ENCODE data around the gene DPYSL5.

DPYSL5 gene

DNA sequence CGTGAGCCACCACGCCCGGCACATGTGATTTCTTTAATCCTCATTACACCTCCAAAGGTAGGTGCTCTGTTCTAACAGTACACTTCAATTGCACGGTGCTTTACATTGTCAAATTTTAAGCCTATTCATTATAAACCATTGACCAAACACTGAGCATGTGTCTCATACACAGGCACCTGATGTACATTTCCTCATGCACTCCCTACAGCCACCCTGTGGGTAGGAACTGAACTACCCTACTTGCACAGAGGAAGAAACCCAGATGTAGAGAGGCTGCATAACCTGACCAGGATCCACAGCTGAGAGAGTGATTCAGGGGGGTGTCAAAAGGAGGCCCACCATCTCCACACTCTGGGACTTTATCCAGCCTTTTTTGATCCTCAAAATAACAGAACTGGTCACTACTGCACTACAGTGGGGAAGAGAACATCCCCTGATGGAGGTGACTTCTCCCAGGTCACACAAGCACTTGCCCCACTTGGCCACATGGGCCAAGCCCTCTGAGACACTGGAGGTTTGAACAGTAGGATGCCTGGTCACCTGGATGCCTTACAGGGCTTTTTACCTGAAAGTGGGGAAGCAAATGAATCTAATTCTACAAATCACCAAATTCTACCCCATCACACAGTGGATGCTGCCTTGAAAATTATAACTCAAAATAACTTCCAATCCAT lies 6.9 kb upstream of the DPYSL5 start:
- intact Hi-C loops (cut with DNase I): no loop called here
- DNase-seq: peak in 2 of 42 donors; percentile 13 to 27

DNA sequence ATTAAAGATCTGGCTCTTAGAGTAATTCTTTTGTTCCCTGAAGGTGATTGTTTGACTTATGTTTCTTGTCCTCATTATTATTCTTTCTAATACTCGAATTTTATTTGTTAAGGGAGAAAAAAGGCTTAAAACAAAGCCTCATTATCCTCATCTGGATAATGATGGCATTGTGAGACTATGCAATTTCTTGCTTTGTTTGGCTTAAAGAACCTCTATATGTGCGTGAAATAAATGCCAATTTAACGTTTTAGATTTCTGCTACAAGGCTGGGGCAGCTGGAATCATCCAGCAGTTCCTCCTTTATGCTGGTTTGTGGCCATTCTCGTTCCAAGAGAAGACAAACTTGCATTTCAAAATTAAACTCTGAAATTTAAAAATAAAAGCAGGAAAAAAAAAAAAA lies 4.9 kb upstream of the DPYSL5 start:
- intact Hi-C loops (cut with DNase I): no loop called here
- no peak for DNase-seq

DNA sequence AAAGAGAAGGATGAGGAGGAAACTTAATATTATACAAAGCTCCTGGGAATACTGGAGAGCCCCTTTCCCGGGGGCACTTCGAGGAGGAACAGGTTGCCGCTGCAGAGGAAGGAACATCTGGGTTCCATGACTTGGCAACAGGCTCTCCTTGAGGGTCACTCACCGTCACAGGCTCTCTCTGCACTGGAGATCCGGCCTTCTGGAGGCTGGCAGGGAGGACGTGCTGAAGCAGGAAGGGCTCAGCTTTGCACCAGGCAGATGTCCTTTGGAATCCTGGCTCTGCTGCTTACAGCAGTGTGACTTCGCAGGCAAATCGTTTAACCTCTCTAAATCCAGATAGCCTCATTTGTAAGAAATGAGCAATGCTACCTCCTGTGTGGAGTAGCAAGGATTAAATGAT lies 2.9 kb upstream of the DPYSL5 start:
- intact Hi-C loops (cut with DNase I): loop anchor here (5.0 kb wide), 1 partner anchor 77 kb away; no protein-coding TSS in a partner anchor
- DNase-seq: peak in 1 of 42 donors; percentile 0

DNA sequence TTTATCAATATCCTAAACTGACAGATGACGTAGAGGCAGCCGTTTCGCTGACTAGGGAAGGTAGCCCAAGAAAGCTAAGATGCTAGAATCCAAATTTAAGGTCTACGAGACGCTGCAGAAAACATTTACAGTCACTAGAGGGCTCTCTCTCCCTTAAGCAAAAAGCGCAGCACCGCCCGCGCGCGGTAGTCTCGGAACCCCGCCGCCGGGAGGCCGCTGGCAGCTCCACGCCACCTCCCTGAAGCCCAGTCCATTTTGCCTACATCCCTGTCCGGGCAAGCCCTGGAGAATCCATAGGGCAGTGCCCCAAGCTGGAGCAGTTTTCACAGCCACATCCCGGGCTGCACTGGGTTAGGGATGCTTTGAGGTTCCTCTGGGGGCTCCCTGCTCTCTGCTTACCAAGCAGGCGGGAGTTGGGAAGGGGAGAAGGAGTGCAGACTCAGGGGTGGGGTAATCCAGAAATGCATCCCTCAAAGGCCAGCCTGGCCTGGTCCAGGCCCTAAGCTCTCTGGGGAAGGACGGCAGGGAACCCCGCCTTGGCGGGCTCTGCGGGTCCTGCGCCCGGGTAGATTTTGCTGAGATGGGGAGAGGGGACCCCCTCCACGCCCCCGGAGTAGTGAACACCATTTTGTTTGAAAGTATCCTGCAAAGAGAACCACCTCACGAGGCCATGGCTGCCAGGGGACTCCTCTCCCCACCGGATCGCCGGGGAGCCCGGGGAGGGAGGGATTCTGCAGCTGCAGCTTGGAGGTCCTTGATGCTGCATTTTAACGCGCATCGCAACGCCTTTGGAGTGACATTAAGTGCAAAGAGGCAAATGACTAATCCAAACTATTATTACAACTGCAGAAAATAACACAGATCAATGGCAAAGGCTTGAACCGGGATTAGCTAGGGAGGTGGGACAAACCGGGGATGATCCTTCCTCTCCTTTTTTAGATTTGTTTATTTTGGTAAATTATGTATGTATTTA lies 1.3 kb upstream of the DPYSL5 start:
- intact Hi-C loops (cut with DNase I): loop anchor here (5.0 kb wide), 1 partner anchor 76 kb away; no protein-coding TSS in a partner anchor
- DNase-seq: peak; percentile 55 to 92 (median 85)

DNA sequence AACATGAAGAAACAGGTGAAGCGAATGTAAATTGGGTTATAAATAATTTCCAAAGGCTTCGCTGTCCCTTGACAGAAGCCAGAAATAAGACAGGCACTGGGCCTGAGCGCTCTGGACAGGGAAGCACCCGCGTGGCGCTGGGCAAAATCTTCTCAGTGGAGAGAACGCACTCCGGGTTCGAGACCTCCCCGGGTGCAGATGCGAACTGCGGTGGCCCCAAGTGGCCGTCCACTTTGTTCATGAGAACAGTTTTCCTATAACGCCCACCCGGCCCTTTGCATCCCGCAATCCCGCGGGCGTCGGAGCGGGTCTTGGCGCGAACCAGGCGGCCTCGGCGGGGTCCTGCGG lies 651 bp upstream of the DPYSL5 start:
- intact Hi-C loops (cut with DNase I): loop anchor here (5.0 kb wide), 1 partner anchor 75 kb away; no protein-coding TSS in a partner anchor
- DNase-seq: peak in 30 of 42 donors; percentile 11 to 69 (median 38)

DNA sequence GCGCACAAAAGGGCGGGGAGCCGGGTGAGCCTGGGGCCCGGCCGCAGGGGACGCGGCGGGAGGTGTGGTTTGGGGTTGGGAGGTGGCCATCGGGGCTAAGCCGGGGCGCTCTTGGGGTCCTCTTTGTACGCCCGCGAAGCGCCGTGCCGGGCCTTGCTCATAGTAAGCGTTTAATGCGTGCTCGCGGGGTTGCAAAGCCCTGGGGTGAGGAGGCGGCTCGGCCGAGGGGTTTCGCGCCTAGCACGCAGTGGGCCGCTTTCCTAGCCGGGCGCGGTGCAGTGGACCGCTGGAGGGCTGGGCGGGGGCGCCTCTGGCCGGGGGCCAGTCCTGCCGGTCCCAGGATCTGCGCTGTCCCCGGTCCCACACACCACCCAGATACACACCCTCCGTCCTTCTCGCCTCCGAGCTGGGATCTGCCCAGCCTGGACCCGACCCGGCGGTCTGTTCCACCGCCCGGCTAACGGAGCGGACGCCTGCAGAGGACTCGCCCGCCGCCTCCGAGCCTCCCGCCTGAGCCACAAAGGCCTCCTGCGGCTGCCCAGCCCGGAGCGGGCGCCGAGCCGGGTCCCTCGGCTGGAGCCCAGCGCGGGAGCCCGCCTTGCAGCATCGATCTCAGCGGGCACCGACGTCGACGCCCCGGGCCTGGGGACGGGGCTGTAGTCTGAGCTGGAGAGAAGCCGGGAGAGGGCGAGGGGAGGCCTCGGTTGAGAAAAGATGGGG lies 564 bp downstream of the DPYSL5 start:
- intact Hi-C loops (cut with DNase I): loop anchor here (2.0 to 5.0 kb wide), 2 partner anchors 74 to 94 kb away; no protein-coding TSS in a partner anchor
- DNase-seq: peak in 32 of 42 donors; percentile 4 to 65 (median 34)

DNA sequence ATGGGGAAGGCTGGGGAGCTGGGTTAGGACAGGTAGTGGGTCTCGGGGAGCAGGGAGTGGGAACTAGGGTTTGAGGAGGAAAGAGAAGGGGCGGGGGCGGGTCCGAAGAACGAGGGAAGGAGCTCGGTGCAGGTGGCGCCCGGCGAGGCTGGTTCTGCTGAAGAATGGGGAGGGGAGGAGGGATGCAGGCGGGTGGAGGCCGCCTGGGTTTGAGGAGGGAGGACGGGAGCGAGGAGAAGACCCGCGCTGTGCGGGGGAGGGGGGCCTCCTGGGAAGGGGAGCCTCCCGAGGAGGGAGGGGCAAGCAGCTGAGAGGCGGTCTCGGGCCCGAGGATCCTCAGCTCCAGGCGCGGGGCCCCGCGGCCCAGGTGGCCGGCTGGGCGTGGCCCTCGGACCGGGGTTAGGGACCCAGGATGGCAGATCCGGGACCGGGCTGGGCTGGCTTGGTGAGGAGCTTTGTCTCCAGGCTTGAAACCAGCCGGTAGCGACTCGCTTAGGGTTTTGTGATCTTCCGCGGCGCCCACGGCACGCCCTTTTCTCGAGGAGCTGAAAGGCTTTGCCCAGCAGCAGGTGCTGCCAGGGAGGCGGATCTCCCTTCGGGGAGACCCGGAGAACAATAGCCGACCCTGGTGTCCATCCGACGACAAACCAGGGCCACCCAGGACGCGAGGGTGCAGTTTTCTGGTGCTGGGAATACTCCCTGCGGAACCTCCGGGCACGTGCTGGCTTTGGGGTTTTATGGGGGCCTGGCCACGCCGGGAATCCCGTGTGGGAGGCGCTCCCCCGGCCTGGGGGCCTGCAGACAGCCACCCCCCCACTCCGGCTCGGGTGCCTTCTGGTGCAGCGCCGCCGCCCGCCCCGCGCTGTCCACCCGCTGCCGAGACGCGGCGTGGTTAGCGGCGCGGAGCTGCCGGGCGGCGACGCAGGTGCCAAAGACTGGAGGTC lies 1.4 kb downstream of the DPYSL5 start:
- peak in 38 of 42 donors; percentile 9 to 66 (median 46) for DNase-seq
- intact Hi-C loops (cut with DNase I): loop anchor here (2.0 to 5.0 kb wide), 2 partner anchors 73 to 93 kb away; no protein-coding TSS in a partner anchor

DNA sequence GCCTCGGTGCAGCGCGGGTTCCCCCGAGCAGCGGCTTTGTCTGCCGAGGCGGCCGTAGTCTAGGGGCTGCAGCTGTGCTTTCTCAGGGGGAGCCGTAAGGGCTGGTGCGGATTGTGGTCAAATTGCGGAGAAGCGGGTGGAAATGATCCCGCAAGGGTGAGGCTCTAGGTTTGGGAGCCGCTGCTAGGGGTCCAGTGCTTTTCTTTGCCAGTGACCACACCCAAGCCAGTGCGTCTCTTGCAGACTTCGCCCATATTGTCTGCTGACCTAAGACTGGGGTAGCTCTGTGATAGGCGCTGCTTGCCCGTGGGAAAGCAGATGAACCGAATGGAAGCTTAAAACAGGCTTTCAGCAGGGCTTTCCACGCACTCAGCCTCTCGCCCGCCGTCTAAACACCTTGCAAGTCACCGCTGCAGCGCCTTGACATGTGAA lies 2.1 kb downstream of the DPYSL5 start:
- intact Hi-C loops (cut with DNase I): loop anchor here (2.0 to 5.0 kb wide), 2 partner anchors 72 to 93 kb away; no protein-coding TSS in a partner anchor
- DNase-seq: peak in 32 of 42 donors; percentile 22 to 62 (median 42)

DNA sequence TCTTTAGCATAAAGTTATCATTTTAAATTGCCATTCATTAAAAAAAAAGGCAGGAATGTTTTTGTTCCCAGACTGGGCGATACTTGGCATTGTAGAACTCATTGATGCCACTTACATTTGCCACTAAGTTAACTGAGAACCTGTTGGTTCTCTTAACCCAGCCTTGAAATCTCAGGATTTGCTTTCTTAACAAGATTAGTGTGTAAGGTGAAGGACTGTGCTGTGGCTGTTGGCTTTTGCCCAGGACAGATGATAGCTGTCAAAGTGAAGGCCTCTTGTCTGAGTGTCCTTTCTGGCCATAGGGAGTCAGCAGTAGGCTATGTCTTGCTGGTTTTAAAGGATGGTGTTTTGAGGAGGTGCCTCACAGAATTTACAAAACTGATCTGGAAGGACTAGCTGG lies 2.6 kb downstream of the DPYSL5 start:
- peak in 2 of 42 donors; percentile 38 to 44 for DNase-seq
- intact Hi-C loops (cut with DNase I): no loop called here

DNA sequence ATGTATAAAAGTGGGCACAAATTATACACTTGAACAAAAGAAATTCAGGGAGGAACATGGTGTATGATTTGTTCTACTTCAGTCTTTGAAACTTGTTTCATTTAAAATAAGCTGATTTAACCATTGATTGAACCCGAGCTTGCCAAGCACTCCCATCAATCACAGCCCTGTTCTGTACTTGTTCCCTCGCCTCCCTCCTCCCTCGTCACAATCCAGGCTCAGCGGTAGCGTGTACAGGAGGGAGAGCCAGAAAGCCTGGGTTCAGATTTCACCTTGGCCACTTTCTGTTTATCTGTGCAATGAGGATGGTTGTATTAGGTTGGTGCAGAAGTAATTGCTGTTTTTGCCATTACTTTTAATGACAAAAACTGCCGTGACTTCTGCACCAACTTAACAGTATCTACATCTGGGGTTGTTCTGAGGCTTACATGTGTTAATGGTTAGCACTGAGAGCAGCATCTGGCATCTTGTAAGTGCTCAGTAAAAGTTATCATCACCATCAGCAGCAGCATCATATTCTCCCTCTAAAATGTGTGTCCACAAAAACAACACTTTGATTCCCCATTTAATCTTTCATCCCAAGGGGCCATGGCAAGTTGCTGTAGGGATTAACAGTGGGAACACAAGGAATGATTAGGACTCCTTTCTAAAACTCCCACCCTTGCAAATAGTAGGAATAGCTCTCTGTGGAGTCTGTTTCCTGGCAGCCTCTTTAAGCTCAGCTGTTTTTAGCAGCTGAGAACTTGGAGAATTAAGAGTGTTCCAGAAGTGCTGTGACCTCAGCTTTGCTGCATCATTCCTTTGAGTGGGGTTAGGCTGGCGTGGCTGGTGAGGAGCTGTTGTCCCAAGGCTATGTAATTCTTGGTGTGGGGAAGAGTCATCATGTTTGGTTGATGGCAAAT lies 4.7 kb downstream of the DPYSL5 start:
- intact Hi-C loops (cut with DNase I): no loop called here
- DNase-seq: peak in 33 of 42 donors; percentile 32 to 86 (median 58)

DNA sequence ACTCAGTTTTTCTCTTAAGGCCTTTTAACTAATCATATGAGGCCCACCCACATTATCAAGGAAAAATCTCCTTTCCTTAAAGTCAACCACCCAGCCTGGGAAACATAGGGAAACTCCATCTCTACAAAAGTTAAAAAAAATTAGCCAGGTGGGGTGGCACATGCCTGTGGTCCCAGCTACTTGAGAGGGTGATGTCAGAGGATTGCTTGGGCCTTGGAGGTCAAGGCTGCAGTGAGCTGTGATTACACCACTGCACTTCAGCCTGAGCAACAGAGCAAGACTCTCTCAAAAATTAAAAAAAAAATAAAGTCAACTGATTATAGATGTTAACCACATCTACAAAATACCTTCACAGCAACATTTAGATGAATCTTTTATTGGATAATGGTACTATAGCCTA lies 5.8 kb downstream of the DPYSL5 start:
- peak in 1 of 42 donors; percentile 21 for DNase-seq
- intact Hi-C loops (cut with DNase I): no loop called here

DNA sequence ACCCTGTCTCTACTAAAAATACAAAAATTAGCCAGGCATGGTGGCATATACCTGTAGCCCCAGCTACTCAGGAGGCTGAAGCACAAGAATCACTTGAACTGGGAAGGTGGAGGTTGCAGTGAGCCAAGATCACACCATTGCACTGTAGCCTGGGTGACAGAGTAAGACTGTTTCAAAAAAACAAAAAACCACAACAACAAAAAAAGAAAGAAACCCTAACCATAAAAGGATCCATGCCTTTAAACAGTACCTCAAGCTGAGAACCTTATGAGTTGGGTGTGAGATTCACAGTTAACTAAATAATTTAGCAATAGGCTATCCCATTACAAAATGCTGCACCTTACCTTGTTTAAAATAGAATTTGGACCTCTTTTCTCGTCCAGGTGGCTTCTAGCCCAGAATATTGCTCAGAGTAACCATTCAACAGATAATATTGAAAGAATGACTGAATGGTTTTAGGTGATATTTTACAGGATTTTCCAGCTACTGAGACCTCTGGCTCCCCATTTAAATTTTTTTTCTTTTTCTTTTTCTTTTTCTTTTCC lies 6.4 kb downstream of the DPYSL5 start:
- DNase-seq: peak in 1 of 42 donors; percentile 14
- intact Hi-C loops (cut with DNase I): no loop called here

DNA sequence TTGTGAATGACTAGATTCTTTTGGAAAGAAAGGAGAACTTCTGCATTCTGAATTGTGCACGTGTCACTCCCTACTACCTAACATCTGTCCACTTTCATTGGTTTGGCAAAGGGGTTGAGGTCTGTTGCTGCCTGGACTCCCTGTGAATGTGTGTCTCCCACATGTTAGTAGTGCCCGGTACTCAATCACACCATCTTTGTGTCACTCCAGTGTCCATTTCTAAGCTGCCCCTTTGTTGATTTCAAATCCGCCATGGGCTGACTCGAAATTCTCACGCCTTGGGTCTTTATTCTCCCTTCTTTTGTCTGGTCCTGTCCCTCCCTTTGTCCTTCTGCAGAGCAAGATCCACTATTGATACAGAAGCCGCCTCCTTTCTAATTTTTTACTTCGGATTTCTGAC lies 7.5 kb downstream of the DPYSL5 start:
- intact Hi-C loops (cut with DNase I): no loop called here
- peak in 1 of 42 donors; percentile 37 for DNase-seq

DNA sequence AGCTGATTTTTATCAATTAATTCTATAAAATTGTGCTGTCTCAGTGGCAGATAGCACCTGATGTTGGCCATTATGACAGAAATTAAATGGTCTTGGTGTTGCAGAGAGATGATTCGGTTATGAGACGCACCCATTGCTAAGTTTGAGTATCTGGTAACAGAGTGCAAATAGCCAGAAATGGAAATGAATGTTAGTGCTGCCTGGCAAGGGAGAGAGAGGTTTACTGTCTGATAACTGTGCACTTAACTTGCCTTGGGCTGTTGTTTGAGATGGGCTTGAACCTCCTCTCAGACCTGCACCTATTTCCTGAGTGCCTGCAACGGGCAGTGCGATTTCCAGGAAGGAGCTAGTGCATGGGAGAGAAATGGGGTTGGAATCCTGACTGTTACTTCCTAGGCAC lies 11.7 kb downstream of the DPYSL5 start:
- intact Hi-C loops (cut with DNase I): no loop called here
- DNase-seq: peak in 1 of 42 donors; percentile 18

DNA sequence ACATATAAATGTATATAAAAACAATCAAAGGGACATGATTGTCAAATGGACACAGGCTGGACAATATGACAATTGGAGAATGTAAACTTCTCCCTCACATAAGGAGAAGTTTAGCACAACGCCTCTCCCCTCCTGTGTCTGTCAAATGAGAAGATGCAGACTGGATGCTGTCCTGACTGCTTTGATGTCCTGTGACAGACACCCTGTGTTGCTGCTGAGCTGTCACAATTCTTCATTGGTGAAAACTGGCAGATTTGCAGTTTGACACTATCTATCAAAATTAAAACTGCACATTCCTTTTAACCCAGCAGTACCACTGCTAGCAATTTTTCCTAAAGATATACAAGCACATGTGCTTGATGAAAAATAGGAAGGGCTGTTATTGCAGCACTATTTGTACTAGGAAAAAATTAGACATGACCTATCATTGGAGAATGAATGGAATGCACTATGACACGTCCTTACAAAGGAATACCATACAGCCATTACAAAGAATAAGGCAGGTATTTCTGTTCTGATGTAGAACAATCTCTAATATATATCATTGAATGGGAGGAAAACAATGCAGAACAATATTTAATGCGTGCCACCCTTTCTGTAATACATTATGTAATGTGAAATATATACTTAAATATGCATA lies 12.4 kb downstream of the DPYSL5 start:
- peak in 1 of 42 donors; percentile 21 for DNase-seq
- intact Hi-C loops (cut with DNase I): no loop called here

DNA sequence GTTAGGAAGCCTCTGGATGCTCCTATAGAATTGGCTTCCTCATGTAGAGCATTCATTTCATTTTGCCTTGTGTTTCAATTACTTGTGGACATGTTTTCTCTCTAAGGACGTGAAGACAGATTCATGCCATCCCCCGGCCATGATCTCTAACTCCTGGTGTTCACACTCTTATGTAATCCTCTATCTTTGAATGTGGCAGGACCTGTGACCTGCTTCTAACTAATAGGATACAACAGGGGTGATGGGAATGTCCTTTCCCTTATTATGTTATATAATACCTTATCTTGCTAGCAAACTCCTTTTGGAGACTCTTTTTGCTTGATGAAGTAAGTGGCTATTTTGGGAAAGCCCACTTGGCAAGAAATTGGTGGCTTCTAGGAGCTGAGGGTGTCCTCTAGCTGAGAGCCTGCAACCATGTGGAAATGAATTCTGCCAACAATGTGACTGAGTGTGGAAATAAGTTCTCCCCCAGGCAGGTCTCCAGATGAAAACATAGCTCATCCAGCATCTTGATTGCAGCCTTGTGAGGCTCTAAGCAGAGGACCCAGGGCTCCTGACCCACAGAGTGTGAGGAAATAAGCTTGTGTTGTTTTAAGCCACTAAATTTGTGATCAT lies 13.8 kb downstream of the DPYSL5 start:
- intact Hi-C loops (cut with DNase I): no loop called here
- peak in 1 of 42 donors; percentile 22 for DNase-seq
